Mammary epithelial cell (primary cell): ENCODE measurements around the gene GRID2.

ENCODE experiments used
- EZH2 ChIP-seq: IDR thresholded peaks from 2 replicates; pipeline ENCODE4 v1.6.1; 2012; ENCODE audit warnings: low read length, inconsistent platforms, borderline replicate concordance
- TF ChIP-seq, protein P1 (sequence below), 2 donors: IDR thresholded peaks in 1 of 2; conservative IDR thresholded peaks in 1 of 2; 2 replicates each; pipeline ENCODE4 v1.5.1; 2011 to 2012; ENCODE audit warnings: inconsistent platforms in 2 of 2, low read length in 2 of 2, mild to moderate bottlenecking in 2 of 2, control low read depth in 1 of 2, low read depth in 1 of 2; ENCODE audit not compliant: insufficient read depth in 1 of 2; ENCODE audit errors: extremely low read depth in 1 of 2

DNA sequence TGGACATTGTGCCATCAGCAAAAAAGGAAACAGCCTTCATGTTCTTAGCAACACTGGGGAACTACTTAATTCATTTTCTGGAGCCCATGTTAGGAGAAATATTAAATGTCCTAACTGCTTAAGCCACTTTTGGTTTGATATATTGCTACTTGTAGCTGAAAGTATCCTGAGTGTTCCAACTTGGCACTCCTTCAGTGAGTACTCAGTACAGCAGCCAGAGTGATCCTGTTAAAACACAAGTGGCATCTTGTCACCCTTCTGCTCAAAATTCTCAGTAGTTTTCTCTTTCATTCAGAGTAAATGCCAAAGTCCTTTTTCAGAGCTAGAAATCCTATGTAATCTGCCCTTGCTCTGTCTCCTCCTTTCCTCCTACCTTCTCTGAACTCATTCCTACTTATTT lies 522.0 kb downstream of the GRID2 start:
- TF ChIP-seq, protein P1, sequence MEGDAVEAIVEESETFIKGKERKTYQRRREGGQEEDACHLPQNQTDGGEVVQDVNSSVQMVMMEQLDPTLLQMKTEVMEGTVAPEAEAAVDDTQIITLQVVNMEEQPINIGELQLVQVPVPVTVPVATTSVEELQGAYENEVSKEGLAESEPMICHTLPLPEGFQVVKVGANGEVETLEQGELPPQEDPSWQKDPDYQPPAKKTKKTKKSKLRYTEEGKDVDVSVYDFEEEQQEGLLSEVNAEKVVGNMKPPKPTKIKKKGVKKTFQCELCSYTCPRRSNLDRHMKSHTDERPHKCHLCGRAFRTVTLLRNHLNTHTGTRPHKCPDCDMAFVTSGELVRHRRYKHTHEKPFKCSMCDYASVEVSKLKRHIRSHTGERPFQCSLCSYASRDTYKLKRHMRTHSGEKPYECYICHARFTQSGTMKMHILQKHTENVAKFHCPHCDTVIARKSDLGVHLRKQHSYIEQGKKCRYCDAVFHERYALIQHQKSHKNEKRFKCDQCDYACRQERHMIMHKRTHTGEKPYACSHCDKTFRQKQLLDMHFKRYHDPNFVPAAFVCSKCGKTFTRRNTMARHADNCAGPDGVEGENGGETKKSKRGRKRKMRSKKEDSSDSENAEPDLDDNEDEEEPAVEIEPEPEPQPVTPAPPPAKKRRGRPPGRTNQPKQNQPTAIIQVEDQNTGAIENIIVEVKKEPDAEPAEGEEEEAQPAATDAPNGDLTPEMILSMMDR (conservative IDR thresholded peaks at IDR 0.05 in 1 of 2, IDR thresholded peaks at IDR 0.05 in 1 of 2; ENCODE audit: extremely low read depth in 1 of 2, insufficient read depth in 1 of 2, low read depth in 1 of 2, low read length in 2 of 2): no peak
- no peak for TF ChIP-seq EZH2
